Activated effector memory CD4-positive, alpha-beta T cell treated with Interleukin-2 at 50 U/mL for 16 hours (primary cell): ENCODE data around the gene CENPX.

ENCODE experiments used
- DNase-seq: peaks from one replicate; pipeline ENCODE4 v3.0.0-alpha.2; 2020

CENPX gene

GRCh38 chr17:82021900-82022309 is 773 bp downstream of the CENPX start:
- no peak for DNase-seq

- peak; percentile 35 for DNase-seq
Measured at GRCh38 chr17:82021107-82021899, 1.4 kb downstream of the CENPX start.

- no peak for DNase-seq
Measured at GRCh38 chr17:82020572-82021106, 2.0 kb downstream of the CENPX start.

DNA sequence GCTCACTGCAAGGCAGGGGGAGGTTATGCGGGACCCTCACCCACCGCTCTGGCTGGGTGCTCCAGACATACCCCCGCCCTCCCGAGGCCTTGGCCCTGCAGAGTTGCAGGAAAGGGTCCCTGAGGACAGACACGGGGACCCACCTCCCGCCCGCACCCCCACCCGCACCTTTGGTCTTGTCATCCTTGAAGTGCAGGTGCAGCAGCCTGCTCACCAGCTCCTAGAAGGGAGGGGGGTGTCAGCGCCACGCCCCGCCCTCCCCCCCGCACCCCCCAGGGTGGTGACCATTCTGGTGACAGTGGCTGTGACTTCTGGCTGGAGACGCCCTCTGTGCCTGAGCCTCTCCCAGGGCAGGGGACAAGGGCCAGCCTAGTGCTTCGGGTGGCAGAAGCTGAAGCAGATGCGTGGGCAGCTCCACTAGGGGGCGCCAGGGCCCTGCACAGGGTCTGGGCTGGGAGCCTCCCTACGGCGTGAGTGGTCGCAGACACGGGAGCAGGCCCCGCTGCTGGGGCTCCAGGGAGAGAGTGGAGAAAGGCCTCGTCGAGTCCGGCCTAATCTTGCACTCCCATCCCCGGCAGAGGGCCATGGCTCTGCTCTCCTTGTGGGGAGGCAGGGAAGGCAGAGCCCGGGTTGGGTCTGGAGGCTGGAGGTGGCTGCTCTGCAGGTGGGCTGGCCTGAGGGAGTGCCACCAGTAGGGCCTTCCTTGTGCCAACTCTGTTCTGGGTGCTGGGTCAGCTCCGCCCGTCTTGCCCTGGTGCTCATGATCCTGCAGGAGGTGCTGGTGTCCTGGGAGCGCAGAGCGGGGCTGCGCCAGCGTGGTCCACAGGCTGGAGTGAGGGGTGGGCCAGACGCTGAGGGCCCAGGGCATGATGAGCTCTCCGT is 2.7 kb downstream of the CENPX start:
- DNase-seq: peak; percentile 29

- no peak for DNase-seq
Measured at GRCh38 chr17:82018989-82019689, 3.5 kb downstream of the CENPX start.

GRCh38 chr17:82018152-82018988 is 4.3 kb downstream of the CENPX start:
- DNase-seq: no peak

DNA sequence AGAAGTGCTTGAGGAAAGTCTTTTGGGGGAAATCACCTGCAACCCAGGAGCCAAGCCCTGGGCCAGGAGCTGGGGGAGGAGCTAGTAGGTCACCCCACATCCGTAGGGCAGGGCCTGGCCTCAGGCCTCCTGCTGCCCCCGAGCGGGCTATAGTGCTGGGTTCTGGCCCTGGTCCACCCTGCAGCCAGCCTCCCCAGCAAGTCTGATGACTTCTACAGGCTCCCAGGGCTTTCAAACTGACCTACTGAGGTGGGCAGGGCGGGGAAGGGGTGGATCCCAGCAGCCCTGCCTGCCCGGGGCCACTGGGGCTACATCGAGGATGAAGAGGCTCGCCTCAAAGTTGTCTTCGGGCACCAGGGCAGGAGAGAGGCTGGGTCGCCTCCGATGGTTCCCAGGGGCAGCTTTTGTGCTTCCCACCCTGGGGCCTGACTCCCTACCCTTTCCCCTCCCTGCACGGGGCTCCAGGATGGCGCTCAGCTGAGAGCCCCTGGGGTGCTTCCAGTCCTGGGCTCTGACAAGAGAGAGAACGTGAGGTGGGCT is 5.0 kb downstream of the CENPX start:
- DNase-seq: no peak

DNA sequence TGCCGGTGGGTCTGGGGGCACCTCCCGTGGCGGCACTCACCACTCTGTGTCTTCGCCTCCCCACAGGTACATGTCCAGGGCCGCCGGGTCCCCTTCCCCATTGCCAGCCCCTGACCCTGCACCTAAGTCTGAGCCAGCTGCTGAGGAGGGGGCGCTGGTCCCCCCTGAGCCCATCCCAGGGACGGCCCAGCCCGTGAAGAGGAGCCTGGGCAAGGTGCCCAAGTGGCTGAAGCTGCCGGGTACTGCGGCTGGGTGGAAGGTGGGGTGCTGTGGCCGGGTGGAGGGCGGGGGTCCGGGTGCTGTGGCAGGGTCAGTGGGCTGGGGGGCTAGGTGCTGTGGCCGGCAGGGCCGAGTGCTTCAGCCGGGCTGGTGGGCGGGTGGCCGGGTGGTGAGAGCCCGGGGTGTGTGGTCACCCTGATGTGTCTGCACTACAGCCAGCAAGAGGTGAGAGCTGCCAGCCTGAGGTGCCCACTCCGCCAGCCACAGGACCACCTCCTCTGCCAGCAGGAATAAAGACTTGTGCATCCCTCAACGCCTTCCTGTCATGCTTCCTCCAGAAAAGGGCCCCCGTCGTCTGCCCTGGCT is 5.7 kb downstream of the CENPX start:
- DNase-seq: no peak

DNA sequence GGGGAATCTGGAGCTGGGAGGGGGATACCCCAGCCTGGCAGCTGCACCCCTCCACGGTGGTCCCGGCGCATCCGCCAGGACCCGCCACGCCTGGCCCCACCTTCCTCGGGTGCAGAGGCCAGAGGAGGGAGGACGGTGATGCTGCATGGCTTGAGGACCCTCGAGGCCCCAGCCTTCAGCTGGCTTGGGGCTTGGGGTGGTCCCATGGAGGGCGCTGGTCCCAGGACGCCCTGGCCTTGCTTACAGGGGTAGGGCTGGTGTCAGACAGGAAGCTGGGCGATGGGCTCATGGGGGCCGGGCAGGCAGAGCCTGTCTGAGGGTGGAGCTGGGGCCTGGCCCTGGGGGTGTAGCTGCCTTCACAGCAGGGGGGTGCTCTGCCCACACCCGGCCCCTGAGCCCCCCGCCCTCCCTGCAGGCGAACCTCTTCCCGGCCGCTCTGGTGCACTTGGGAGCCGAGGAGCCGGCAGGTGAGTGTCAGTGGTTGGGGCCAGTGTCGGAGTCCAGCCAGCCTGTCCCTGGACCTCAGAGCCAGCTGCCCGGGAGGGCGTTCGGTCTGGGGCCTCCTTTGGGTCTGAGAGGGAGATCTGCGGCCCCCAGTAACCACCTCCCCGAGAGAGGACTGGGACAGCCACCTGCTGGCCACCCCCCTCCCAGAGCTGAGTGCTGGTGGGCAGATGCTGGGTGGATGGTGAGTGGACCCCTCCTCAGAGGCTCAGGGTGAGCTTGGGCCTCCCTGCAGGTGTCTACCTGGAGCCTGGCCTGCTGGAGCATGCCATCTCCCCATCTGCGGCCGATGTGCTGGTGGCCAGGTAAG is 6.4 kb downstream of the CENPX start:
- no peak for DNase-seq

DNA sequence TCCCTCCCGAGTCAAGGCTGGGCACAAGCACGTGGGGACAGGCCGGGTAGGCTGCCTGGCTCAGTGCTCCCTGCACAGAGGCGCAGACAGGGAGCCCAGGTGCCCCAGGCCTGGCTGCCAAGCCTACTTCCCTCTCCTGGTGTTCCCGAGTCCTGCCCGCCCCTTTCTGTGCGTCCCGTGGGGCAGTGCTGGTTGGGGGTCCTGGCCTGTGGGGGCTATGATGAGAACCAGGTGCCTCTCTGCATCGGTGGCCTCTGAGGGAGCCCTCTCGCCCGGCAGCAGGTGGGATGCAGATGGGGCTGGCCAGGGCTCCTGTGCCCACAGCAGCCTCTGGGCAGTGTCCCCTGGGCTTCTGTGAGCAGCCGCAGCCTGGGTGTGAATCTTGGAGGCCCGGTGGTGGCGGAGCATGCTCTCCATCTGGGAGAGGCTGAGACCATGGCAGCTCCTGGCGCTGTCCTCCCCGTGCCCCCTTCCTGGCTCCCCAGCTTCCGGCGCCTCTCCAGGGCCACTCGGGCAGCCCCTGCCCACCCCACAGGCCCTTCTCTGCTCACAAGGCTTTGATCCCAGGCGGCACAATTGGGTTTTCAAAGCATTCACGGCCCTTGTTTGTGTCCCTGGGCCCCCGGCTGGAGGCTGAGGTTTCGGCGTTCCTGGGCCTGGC is 7.2 kb downstream of the CENPX start:
- no peak for DNase-seq

GRCh38 chr17:82014971-82015310 is 7.7 kb downstream of the CENPX start:
- no peak for DNase-seq

GRCh38 chr17:82014432-82014831 is 8.2 kb downstream of the CENPX start:
- no peak for DNase-seq

GRCh38 chr17:82013772-82014321 is 8.8 kb downstream of the CENPX start:
- DNase-seq: no peak

DNA sequence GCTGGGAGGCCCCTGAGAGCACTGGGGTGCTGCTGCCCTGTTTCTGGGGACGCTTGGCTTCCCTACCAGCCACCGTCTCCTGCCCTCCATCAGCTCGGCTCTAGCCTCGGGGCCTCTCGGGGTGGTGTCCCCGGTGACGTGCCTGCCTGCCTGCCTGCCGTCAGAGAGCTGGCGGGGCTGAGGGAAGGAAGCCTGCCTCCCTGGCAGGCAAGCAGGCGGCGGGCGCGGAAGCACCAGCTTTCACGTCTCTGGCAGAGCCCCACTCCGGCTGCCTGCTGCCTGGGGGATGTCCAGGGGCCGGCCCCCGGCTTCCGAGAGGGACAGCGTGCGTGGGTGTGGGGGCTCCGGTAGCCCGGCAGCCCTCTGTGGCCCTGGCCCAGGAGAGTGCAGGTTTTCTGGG is 9.3 kb downstream of the CENPX start:
- no peak for DNase-seq

DNA sequence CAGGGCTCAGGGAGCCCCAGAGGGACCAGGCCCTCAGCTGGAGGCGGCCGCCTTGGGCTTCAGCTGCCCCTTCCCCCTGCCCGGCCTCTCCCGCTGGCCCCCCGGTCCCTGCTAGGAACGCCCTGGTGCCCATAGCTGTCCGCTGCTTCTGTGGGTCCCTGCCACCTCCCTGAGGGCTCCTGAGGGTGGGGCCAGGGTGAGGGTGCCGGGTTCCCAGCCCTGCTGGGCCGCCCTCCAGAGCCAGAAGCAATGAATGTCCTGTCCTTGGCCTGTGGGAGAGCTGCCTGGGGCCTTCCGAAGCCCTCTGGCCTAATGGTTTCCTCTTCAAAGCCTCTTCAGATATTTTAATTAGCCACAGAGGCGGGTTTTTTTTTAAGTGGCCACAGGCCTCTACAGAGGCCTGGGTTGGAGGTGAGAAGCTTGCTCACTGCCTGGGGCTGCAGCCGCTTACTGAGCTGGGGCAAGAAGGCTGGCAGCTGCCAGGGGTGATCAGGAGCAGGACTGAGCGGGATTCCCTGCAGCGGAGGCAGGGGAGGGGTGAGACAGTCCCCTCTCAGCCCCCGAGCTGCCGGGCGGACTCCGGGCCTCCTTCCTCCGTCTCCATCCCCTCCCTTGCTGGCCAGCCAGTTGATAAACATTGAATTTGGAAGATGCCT is 9.9 kb downstream of the CENPX start:
- no peak for DNase-seq

GRCh38 chr17:82012261-82012639 is 10.4 kb downstream of the CENPX start:
- DNase-seq: no peak

DNA sequence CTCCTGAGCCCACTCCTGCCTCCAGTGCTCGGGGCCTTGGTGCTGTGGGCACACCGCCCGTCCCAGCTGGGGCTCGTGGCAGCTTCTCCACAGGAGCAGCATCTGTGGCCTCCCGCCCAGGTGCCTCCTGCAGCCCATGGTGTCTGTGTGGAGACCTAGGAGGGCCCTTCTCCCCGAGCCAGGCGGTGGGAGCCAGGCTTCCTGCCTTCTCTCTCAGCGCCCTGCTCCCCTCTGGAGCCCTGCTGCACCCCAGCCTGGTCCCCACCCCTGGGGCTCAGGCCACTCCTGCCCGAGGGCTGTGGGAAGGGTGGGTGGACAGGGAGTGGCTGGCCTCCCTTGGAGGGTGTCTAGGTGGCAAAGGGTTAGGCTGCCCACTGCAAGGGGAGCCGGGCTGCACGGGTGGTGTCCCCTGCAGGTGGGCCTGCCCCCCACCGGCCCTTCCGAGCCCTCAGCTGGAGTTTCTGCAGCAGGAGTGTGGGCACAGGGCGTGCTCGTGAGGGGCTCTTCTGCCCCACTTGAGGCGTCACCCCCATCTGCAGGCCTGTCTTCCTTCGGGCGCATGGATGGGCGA is 11.0 kb downstream of the CENPX start:
- DNase-seq: no peak

DNA sequence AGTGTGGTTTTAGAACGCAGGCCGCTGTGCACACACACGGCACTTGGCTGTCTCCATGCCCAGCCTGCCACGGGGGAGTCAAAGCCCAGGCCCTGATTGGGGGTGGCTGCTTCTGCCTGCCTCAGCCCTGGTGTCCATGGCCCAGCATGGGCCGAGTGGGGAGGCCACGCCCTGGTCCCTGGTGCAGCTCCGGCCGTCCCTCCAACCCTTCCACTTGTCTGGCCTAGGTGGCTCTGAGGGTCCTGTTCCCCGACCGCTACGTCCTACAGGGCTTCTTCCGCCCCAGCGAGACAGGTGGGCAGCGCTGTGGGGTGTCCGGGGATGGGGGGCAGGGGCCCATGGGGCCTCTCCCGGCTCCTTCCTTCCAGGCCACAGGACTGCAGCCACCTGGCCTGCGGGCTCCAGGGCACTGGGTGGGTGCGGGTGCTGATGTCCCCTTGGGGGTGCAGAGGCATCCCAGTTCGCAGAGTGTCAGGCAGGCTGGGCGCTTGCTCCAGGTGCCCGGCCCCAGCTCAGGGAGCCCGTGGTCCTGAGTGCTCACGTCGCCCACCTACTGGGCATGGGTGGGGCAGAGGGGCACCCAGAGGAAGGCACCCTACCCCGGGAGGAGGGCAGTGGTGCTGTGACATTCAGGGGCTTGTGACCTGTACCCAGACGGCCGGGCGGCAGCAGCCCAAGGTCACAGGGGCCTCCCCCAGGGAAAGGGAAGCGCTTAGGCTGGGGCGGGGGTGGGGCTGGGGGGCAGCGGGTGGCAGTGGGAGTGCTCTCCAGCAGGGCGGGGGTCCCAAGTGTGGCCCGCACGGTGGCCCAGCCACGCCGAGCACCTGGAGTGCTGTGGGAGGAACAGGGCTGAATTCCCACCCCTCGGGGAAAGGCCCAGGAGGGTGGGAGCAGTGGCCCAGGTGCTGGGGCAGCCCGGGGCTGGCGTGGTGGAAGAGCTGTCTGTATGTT is 11.8 kb downstream of the CENPX start:
- no peak for DNase-seq
